CD4-positive, alpha-beta T cell treated with Interleukin-2 at 100 ng/mL for 4 hours (primary cell): ENCODE measurements around the gene KRT14.
"Not testable (repeated sequence)": the region's sequence is repeated elsewhere in the genome, so short reads cannot be mapped to it uniquely, and the experiment has no call there.

ENCODE experiments used
- DNase-seq: peaks from one replicate; pipeline ENCODE4 v3.0.0-alpha.2; 2020; ENCODE audit warnings: low spot score

Gene KRT14

GRCh38 chr17:41546819-41547218 is 39.9 kb downstream of the KRT14 start:
- no peak for DNase-seq

- DNase-seq = no peak
Measured at GRCh38 chr17:41545829-41546410, 40.8 kb downstream of the KRT14 start.

- DNase-seq = no peak
Measured at GRCh38 chr17:41544935-41545334, 41.8 kb downstream of the KRT14 start.

GRCh38 chr17:41544491-41544892 is 42.2 kb downstream of the KRT14 start:
- DNase-seq = no peak

- not testable (repeated sequence) for DNase-seq
Measured at GRCh38 chr17:41542786-41543185, 43.9 kb downstream of the KRT14 start.

GRCh38 chr17:41542357-41542756 is 44.3 kb downstream of the KRT14 start:
- no peak for DNase-seq

- no peak for DNase-seq
Measured at GRCh38 chr17:41540921-41541625, 45.6 kb downstream of the KRT14 start.

- DNase-seq = no peak
Measured at GRCh38 chr17:41539979-41540701, 46.6 kb downstream of the KRT14 start.

- no peak for DNase-seq
Measured at GRCh38 chr17:41539071-41539492, 47.6 kb downstream of the KRT14 start.

- no peak for DNase-seq
Measured at GRCh38 chr17:41538565-41538991, 48.1 kb downstream of the KRT14 start.

- no peak for DNase-seq
Measured at GRCh38 chr17:41537990-41538389, 48.7 kb downstream of the KRT14 start.

- DNase-seq = no peak
Measured at GRCh38 chr17:41537614-41537954, 49.1 kb downstream of the KRT14 start.

GRCh38 chr17:41536741-41537613 is 49.7 kb downstream of the KRT14 start:
- DNase-seq = no peak

GRCh38 chr17:41535764-41536481 is 50.8 kb downstream of the KRT14 start:
- DNase-seq = no peak

- no peak for DNase-seq
Measured at GRCh38 chr17:41534899-41535546, 51.7 kb downstream of the KRT14 start.

GRCh38 chr17:41533613-41534012 is 53.1 kb downstream of the KRT14 start:
- no peak for DNase-seq

- DNase-seq = no peak
Measured at GRCh38 chr17:41532947-41533570, 53.6 kb downstream of the KRT14 start.
